Suppressor macrophage treated with lipopolysaccharide for 4 hours (primary cell): Measurements from ENCODE around the gene CDCA3.
A peak's percentile ranks its signal among the peaks of the same experiment; 100 is the strongest.

Source experiments
- DNase-seq: peaks from one replicate; pipeline ENCODE4 v3.0.0-alpha.2; 2020

Gene CDCA3

DNA sequence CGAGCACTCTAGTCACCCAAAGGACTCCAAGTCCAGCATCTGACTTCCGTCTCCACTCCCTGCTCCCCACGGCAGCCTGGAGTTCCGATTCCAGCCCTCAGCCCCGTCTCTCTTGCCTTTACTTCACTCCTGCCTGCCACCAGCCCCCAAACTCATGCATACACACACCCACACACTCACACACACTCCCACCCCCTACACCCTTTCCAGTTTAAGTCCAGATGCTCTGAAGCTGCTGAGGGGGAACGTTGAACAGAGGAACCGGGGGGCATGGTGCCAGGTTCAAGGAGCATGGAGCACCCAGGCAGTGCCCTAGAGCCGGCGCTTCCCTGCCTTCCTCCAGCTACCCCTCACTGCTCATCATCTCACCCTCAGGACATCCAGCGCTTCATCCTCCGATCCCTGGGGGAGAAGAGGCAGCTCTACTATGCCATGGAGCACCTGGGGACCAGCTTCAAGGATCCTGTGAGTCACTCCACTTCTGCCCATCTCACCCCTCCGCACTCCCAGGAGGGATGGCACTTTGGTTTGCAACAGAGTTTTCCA lies 19.6 kb downstream of the CDCA3 start:
- no peak for DNase-seq

DNA sequence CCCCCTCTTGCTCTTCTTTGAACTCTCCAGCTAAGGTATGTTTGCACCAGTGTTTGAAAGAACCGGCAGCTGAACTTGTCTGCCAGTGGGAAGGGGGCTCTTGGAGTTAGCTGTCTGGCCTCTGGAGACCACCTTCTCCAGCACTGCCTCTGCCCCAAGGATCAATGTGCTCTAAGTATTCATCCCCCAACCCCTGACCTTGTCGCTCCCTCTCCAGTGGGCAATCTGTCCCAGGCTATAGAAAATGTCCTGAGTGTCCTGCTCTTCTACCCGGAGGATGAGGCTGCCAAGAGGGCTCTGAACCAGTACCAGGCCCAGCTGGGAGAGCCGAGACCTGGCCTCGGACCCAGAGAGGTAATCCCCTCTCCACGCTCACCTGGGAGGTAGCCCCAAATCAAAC lies 20.1 kb downstream of the CDCA3 start:
- no peak for DNase-seq

DNA sequence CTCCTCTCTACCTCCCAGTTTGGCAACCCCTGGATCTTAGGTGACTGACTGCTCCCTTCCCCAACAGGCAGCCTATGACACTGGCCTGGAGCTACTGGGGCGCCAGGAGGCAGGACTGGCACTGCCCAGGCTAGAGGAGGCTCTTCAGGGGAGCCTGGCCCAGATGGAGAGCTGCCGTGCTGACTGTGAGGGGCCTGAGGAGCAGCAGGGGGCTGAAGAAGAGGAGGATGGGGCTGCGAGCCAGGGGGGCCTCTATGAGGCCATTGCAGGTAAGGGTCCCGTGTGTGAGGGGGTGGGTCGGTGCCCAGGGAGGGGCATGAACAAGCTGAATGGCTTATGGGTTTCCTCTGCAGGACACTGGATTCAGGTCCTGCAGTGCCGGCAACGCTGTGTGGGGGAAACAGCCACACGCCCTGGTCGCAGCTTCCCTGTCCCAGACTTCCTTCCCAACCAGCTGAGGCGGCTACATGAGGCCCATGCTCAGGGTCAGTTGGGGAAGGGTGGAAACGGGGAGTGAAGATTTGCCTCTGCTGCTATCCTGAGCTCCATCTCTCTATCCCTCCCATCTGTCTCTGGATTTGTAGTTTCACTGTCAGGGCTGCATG lies 20.7 kb downstream of the CDCA3 start:
- DNase-seq = no peak

DNA sequence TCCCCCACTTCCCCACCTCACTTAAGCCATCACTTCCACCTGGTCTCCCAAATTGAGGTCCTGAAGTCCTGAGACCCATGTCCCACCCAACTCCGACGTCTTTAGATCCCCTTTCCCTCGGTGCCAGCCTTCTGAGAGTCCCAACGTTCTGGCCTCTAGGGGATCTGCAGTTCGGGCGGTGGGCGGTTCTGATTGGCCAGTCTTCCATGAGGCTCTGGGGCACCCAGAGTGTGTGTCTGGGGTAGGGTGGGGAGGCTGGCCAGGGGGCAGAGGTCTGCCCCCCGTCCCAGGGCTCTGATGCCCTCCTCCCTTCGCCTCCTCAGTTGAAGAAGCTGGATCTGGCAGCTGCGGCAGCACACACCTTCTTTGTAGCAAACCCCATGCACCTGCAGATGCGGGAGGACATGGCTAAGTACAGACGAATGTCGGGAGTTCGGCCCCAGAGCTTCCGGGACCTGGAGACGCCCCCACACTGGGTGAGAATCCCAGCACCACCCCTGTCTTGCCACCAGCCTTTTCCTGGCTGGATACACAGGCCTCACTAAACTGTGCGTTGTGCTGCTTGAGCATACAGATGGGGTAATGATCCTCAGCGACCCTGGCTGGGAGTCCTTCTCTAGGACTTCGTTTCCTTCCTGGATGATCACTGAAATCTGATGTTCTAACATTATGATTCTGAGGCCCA lies 21.4 kb downstream of the CDCA3 start:
- DNase-seq = no peak

DNA sequence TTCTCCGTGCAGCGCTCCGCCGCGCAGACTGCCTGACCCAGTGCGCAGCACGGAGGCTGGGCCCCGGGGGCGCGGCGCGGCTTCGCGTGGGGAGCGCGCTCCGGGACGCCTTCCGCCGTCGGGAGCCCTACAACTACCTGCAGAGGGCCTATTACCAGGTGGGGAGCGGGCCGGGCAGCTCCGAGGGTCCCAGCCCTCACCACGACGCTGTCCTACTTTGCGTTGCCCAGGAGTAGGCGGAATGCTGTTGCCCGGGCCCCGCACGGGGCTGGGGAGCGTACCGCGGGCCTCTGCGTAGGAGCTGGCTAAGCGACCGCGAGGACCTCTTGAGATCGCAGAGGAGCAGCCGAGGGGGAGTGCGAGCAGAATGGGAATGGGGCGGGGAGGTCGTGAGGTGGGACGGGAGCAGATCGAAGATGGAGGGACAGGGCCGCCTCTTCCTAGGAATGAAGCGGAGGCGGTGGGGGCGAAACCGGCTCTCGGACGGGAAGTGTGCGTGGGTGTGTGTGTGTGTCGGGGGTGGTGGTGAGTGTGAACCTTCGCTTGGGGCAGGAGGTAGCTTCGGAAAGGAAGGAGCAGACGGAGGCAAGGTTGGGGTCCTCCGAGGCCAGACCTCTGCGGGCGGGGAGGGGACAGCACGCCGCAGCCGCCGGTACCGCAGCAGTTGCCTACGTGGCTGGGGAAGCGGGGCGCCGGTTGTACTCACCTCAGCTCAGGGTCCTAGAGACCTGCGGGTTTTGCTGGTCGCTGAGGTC lies 22.1 kb downstream of the CDCA3 start:
- DNase-seq = peak; percentile 18

DNA sequence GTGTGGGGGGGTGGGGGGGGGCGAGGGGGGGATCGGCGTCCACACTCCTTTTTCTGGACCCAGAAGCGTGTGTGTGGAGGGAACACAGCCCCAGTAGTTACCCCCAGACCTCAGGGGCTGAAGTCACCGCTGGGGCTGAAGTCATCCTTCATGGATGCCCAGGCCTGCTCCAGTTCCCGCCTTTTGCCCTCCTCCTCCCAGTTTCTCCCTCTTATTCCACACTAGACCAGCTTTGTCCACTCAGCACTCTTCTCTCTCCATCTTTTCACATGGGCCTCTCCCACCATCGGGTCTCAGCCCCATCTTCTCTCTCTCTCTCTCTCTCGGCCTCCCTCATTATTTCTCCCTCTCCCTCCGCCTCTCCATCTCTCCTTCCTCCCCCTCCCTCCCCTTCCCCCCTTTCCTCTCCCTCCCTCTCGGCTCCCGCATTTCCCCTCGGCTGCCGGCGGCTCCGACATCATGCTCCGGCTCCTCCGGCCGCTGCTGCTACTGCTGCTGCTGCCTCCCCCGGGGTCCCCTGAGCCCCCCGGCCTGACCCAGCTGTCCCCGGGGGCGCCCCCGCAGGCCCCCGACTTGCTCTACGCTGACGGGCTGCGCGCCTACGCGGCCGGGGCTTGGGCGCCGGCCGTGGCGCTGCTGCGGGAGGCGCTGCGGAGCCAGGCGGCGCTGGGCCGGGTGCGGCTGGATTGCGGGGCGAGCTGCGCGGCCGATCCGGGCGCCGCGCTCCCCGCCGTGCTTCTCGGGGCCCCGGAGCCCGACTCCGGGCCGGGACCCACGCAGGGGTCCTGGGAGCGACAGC lies 22.9 kb downstream of the CDCA3 start, which contains the start of gene P3H3:
Gene P3H3, plus strand, starts transcription at position 426 of the 799 bp plus-strand sequence. Its CDS starts 34 bp downstream, at position 460.
- DNase-seq = no peak

DNA sequence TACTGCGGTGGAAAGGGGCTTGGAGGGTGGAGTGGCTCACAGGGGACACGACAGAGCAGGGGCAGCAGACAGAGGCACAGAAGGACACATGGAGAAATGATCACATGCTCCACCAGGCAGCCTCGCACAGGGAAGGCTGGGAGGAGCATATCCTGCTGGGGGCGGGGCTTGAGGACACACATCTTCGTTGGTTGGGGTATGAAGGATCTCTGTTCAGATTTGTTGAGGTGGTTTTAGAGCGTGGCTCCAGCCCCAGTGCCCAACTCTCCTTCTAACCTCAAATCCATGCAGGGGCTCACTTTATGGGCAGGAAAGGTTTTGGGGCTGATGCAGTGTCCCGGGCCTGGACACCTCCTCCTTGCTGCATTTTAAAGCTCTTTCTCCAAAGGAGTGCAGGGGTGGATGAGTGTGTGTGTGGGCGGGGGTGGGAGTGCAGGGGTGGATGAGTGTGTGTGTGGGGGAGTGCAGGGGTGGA lies 23.6 kb downstream of the CDCA3 start:
- DNase-seq = peak; percentile 55

DNA sequence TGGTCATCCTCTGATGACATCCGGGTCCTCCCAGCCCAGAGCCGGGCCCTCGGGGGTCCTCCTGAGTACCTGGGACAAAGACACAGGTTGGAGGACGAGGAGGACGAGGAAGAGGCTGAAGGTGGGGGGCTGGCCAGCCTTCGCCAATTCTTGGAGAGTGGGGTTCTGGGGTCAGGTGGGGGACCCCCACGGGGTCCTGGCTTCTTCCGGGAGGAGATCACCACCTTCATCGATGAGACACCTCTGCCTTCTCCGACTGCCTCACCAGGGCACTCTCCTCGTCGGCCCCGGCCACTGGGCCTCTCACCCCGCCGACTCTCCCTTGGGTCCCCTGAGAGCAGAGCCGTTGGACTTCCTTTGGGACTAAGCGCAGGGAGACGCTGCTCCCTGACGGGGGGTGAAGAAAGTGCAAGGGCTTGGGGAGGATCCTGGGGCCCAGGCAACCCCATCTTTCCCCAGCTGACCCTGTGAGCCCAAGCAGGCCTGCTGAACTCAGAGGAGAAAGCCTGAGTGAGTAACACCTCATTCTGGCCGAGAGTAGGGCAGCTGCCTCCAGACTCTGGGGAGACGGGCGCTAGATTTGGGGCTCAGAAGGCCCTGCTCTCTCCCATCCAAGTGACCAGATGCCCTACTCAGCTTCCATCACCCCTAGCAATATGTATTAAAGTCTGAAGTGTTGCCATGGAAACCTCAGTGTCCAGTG lies 24.2 kb downstream of the CDCA3 start:
- DNase-seq = no peak

DNA sequence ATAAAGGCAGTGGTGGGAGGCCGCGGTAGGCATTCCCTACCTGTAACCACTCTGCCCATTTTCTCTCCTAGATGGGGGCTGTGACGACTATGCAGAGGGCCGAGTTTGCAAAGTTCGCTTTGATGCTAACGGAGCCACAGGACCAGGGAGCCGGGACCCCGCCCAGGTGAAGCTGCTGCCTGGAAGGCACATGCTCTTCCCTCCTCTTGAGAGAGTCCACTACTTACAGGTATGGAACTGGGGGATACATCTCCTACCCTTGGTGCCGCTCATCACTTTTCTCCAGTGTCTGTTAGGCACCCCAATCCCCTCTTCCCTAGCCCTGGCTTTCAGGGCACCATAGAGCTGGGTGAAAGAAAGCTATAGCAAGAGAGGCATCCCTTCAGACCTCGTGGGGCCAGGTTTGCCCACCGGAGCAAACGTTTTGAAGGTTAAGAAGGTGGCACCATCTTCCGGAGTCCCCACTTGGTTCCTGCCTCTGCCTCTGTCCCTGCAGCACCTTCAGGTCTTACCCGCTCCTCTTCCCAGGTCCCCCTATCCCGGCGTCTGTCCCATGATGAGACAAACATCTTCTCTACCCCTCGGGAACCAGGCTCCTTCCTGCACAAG lies 24.9 kb downstream of the CDCA3 start:
- no peak for DNase-seq

DNA sequence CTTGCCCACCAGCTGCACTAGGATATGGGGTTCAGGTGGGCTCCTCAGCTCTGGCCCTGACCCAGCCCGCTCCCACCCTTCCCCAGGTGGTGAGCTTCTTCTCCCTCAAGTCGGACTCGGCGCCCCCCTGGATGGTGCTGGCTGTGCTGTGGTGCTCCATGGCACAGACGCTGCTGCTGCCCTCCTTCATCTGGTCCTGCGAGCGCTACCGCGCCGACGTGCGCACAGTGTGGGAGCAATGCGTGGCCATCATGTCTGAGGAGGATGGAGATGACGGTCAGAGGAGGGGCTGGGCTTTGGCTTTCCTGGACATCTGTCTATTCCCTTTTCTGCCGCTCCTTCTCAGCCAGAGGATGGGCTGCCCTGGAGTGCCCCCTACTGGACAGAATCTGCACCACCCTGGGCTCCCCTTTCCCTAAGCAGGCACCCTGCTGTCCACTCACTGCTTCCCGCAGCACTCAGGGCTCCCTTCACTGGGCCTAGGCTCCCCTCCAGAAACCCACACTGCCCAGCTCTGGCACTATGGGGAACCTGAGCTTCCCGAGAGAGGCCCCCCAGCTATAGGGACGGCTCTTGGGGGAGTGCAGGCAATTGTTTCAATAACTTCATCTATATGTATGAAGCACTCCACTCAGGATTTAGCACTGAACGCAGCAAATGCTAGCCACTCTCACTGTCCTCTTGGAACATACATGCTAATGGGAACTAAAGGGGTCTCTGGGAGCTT lies 25.5 kb downstream of the CDCA3 start:
- DNase-seq = peak; percentile 92

DNA sequence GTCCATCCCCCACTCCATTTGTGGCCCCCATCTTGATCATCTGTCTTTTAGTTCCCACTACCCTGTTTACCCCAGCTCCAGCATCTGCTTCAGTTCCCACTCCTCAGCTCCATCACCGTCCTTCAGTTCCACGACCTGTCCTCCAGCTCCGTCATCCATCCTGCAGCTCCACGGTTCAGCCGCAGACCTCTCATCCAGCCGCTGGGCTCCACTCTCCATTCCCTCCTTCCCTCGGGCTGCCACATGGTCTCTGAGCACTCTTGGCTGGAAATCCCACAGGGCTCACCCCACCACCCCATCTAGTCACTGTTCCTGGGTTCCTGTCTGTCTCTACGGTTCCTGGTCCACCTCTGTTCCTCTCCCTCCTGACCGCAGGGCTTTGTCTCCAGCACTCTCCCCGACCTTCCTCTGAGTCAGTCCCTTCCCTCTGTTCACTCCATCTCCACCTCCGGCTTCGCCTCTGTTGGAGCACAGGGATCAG lies 26.1 kb downstream of the CDCA3 start:
- DNase-seq = no peak

DNA sequence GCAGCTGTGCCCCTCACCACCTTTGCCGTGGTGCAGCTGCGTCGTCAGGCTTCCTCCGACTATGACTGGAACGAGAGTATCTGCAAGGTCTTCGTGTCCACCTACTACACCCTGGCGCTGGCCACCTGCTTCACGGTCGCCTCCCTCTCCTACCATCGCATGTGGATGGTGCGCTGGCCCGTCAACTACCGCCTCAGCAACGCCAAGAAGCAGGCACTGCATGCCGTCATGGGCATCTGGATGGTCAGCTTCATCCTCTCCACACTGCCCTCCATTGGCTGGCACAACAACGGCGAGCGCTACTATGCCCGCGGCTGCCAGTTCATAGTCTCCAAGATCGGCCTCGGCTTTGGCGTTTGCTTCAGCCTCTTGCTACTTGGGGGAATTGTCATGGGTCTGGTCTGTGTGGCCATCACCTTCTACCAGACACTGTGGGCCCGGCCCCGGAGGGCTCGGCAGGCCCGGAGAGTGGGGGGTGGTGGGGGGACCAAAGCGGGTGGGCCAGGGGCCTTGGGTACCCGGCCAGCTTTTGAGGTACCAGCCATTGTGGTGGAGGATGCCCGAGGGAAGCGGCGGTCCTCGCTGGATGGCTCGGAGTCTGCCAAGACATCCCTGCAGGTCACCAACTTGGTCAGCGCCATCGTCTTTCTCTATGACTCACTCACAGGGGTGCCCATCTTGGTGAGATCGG lies 26.9 kb downstream of the CDCA3 start:
- DNase-seq = no peak

DNA sequence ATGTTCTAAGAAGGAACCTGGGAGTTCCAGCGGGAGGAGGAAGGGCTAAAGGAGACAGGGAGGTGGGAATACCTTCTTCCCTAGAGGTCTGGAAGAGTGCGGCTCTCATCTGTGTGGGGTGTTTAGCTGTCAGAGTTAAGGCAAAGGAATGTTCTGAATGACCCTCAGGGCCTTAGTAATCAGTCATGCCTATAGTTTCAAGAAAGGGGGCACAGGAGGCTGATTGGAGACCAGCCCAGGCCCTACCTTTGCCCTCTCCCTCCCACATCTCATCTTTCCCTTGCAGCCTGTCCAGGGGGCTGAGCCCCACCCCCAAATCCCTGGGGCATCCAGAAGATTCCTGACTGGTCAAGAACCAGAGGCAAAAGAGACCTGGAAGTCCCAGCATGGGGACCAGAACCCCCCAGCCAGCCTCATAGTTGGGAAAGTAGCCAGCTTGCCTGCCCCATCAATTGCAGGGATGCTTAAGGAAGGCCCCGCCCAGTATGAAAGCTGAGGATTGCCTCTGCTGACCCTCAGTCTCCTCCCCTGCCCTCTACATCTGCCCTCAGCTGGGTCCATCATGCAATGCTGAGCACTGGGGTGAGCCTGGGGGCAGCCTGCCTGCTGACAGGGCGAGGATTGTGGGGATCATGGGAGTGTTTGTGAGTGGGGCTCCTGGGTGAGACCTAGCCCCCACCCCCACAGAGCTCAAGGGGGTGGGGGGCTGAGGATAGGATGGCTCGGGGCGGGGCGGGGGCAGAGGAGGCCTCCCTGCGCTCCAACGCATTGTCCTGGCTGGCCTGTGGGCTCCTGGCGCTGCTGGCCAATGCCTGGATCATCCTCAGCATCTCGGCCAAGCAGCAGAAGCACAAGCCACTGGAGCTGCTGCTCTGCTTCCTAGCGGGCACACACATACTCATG lies 27.7 kb downstream of the CDCA3 start:
- DNase-seq = no peak

DNA sequence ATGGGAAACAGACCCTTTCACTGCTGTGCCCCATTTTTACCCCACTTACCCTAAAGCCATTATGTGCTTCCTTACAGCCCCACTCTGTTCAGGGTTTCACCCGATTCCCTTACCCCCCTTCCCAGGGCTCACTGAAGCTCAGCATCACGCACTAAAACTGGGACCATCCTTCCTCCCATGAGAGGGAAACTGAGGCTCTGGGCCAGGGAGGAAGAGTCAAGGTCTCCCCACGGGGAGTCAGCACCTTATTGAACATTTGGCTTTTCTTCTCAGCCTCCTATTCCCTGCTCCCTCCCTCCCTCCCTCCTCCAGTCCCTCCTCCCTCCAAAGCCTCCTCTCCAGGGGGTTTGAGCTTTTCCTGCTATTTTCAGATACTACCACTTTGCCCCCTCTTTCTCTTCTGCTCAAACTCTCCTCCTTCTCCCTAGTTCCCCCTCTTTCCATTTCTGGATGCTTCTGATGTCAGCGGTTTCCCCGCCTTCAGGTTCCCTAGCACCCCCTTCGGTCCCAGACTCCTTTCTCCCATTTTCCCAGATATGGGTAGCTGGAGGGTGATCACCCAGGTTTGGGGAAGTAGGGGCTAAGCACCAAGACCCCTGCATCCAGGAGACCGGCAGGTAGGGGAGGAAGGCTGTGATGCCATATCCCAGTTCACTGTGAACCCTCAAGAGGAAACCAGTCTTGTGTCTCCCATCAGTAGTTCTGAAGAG lies 28.5 kb downstream of the CDCA3 start:
- no peak for DNase-seq

DNA sequence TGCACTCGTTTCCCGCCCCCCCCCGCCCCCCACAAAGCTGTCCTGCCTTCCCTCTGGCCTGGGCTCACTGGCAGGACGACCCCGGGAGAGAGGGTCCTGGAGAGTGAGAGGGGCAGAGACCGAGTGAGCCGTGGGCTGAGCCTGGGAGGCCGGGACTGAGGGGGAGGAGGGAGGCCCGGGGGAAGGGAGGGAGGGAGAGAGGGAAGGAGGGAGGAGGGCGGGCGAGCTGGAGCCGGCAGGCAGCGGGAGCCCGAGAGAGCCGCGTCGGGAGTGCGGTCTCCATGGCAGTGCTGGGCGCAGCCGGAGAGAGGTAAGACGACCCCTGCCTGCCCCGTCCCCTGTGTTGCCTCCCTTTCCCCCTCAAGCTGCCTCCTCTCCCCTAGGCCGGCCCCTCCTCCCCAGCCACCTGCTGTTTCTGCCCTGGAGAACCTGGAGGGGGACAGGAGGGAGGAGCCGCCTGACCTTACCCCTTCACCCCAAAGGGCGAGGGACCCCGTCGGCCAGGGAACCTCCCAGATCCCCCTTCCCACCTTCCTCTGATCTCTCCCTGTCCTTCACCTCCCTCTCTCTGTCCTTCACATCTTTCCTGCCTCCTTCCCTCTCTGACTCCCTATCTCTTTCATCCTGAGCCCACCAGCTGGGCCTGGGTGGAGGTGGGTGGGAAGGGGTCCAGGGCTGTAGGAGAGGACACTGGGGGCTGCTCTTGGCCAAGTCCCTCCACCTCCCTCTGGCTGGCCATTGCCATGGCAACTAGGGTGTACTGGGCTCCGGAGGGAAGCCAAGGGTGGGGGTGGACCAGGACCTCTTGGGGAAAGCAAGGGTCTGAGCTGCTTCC lies 29.3 kb downstream of the CDCA3 start, which contains the start of gene GPR162:
Gene GPR162, plus strand, starts transcription at position 231 of the 835 bp plus-strand sequence. CDS start 2,078 bp downstream, outside the sequence.
- peak; percentile 31 for DNase-seq

DNA sequence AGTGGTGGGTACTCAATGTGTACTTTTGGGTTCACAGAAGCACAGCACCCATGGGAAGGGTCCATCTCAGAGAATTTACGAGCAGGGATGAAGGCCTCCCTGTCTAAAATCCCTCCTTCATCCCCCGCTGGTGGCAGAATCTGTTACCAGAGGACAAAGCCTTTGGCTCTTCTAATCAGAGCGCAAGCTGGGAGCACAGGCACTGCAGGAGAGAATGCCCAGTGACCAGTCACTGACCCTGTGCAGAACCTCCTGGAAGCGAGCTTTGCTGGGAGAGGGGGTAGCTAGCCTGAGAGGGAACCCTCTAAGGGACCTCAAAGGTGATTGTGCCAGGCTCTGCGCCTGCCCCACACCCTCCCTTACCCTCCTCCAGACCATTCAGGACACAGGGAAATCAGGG lies 30.9 kb downstream of the CDCA3 start:
- no peak for DNase-seq
